Measurements from ENCODE around the gene ATF7.

- no peak for TF ChIP-seq ZNF555 (tag by site-specific recombination; conservative IDR thresholded peaks at IDR 0.05)
- TF ChIP-seq CTCF (tag by site-specific recombination; IDR thresholded peaks at IDR 0.05) = no peak
- TF ChIP-seq PATZ1 (tag by site-specific recombination; IDR thresholded peaks at IDR 0.05) = no peak
- no peak for TF ChIP-seq ELK4 (IDR thresholded peaks at IDR 0.05; ENCODE audit: borderline replicate concordance, low read depth, low read length)
- TF ChIP-seq ZNF501 (tag by site-specific recombination; IDR thresholded peaks at IDR 0.05) = no peak
- TF ChIP-seq ZNF792 (tag by site-specific recombination; IDR thresholded peaks at IDR 0.05) = no peak
- TF ChIP-seq ZNF513 (tag by site-specific recombination; IDR thresholded peaks at IDR 0.05) = no peak
- no peak for TF ChIP-seq ZNF211 (tag by site-specific recombination; IDR thresholded peaks at IDR 0.05; ENCODE audit: low read depth)
- TF ChIP-seq ATF2 (tag by site-specific recombination; IDR thresholded peaks at IDR 0.05; ENCODE audit: low read depth) = no peak
Observed at GRCh38 chr12:53603196-53603595, 23.0 kb downstream of the ATF7 start.

Data from HEK293 (cell line).